Suppressor macrophage treated with lipopolysaccharide for 4 hours (primary cell): ENCODE data around the gene DMBX1.
A peak's percentile ranks its signal among the peaks of the same experiment; 100 is the strongest.

Experiments
- DNase-seq: peaks from one replicate; pipeline ENCODE4 v3.0.0-alpha.2; 2020

DMBX1 gene

GRCh38 chr1:46489638-46490405 lies at the start of gene DMBX1:
DMBX1 (plus strand) TSS chr1:46489836; CDS start chr1:46507011, 17,175 bp downstream.
- DNase-seq: peak; percentile 61

DNA sequence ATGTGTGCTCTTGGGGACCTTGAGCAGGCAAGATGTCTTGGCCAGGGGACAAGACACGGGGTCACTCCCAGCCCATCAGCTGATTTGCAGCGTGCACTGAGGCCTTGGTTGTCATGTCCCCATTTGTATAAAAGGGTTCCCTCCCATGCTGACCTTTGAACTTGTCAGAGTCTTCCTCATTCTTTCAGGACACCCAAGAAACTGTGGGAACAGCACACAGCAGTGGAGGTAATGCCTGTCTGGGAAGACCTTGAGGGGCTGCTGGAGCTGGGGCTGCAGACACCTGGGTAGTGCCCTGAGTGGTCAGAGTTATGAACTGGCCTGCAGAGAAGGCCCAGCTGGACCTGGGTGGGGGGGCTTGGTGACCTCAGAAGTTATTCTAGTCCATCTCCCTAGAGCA lies 49.2 kb upstream of the DMBX1 start:
- no peak for DNase-seq

GRCh38 chr1:46442317-46443161 lies 47.1 kb upstream of the DMBX1 start:
- DNase-seq: peak; percentile 64

DNA sequence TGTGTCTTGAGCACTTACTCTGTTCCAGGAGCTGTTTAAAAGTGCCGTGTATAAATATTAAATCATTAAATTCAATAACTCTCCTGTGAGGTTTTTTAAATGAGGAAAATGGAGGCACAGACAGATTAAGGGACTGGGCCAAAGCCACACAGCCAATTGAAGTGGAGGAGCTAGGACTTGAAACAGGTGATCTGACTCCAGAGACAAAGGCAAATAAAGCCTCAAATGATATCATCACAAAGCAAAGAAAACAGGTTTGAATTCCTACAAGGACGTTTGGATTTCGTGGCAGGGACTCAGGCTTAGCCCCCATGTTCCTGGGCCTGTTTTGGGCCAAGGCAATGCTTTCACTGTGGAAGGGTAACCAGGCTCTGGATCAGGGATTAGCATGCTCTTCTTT lies 45.2 kb upstream of the DMBX1 start:
- no peak for DNase-seq

GRCh38 chr1:46445773-46446256 lies 43.8 kb upstream of the DMBX1 start:
- no peak for DNase-seq

DNA sequence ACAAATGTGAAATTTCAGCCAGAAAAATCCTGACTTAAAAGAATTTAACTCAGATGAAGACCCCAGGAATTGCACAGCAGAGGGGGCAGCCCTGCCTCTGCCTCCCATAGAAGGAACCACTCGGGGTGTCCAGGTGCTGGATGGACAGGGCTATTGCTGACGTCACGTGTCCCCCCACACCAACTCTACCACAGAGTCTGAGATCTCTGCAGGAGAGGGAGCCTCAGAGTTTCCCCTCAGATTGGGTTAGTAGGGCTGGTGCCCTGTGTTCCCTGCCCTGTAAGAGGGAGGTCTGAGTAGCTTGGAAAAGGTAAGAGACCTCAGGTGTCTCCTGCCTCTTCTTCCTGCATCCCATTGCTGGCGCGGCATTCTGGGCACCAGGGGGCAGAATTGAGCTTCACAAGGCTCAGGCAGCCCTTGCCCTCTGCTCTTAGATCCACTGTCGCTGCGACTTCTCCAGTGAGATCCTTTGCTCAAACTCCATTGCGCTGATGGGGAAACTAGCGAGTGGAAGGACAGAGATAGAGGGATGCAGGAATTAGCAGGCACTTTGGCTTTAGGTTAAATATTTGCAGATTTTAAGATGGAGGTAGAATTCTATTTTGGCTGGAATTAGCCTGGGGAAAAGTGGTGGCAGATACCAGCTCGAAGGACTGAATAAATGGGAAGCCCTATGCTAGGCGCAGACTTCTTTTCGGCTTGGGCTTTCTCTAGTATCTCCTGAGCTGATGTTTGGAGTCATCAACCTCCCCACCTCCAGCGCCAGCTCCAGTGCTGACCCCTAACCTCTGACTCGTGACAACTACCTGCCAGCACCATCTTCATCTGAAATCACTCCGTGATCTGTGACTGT lies 42.8 kb upstream of the DMBX1 start:
- peak; percentile 80 for DNase-seq

DNA sequence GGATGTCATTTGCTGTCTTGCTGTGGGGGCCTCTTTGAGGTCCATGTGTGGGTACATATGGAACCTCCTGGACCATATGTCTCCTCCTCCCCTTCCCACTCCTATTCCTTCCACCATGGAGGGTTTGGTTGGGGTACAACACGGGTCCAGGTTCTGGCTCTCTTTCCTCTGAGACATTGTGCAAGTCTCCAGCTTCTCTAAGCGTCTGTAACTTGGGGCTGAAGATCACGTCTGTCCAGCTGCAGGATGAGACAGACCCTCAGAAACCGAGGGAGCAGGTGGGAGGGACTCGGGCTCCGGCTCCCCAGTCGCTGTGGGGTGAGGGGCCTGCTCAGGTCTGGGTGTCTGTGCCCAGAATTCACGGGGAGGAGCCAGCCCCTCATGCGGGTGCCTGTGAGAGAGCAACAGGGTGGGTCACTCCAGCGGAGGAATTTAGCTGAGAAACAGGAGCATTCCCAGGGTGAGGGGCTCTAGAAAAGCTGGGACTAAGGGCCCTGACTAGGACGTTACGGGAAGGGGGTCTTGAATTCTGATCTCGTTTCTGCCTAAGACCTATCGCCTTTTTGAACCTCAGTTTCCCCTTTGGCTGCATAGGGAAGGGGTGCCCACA lies 42.0 kb upstream of the DMBX1 start:
- no peak for DNase-seq

DNA sequence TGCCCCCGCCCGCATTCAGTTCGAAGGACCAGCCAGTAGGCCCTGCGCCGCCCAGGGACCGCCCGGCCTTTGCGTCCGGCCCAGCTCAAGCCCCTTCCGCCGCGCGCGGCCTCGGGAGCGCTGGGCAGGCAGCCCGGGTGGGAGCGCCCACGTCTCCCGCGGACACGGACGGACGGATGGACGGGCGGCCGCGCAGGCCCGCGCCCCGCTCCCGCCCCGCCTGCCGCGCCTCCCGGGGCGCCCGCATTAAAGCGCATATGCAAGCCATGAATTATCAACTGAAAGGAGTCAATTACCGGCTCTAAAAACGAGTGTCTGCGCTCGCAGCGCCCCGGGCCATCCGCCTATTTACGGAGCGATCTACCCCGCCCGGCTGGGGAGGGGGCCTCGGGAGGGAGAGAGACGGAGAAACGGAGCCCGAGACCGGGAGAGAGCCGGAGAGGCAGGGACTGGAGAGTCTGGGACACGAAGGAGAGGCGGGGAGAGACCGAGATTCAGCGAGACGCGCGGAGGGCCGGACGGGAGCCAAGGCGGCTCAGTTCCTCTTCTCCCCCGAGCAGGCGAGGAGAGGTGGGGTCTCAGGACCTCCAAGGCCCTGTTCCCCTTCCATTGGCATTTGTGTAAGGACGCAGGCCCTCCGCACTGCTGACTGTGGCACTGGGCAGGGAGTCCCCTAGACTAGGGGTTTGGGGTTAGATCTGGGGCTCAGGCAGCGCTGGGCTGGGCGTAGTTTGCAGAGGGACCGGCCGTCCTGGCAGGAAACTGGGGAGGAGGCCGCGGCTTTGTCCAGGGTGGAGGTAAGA lies 41.3 kb upstream of the DMBX1 start:
- DNase-seq: no peak

DNA sequence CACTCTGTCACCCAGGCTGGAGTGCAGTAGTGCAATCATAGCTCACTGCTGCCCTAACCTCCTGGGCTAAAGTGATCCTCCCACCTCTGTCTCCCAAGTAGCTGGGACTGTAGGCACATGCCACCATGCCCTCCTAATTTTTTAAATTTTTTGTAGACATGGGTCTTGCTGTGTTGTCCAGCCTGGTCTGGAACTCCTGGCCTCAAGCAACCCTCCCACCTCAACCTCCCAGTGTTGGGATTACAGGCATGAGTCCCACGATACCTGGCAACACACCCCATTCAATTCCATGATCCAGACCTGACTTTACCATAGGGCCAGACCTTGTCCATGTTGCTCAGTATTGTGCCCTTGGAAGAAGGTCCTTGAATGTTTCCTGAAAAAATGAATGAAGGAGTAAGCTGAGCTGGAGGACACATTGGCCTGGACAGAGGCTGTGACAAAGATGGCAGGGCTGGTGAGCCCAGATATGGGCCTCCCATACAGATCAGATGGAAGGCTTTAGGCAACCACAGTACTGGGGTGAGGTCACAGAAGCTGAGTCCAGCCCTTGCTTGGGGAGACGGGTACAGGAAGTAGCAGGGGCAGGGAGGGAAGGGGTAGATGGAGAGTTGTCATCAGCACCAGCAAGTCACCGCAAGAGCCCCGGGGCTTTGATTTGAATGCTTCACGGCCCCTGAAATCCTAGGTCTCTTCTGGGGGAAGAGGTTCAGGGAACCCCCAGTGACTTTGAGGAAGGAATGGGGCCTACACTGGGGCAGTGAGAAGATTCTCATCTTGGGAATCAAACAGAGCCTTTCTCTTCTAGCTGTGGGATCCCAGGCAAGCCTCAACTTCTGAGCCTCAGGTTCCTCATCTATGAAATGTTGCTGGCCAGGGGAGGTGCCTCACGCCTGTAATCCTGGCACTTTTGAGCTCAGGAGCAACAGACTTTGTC lies 40.1 kb upstream of the DMBX1 start:
- no peak for DNase-seq

DNA sequence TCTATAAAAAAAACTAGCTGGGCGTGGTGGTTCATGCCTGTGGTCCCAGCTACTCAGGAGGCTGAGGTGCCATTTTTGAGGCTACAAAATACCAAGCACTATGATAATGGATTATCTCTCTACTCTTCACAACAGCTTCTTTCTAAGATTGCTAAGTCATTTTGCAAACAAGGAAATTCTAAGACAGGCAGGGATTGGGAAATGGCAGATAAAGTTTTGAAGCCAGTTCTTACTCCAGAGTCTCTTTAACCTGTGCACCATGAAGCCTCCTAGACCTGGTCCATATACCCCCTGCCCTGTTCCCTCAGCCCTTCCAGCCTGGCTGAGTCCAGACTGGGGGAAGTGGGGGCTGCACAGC lies 39.5 kb upstream of the DMBX1 start:
- DNase-seq: no peak

DNA sequence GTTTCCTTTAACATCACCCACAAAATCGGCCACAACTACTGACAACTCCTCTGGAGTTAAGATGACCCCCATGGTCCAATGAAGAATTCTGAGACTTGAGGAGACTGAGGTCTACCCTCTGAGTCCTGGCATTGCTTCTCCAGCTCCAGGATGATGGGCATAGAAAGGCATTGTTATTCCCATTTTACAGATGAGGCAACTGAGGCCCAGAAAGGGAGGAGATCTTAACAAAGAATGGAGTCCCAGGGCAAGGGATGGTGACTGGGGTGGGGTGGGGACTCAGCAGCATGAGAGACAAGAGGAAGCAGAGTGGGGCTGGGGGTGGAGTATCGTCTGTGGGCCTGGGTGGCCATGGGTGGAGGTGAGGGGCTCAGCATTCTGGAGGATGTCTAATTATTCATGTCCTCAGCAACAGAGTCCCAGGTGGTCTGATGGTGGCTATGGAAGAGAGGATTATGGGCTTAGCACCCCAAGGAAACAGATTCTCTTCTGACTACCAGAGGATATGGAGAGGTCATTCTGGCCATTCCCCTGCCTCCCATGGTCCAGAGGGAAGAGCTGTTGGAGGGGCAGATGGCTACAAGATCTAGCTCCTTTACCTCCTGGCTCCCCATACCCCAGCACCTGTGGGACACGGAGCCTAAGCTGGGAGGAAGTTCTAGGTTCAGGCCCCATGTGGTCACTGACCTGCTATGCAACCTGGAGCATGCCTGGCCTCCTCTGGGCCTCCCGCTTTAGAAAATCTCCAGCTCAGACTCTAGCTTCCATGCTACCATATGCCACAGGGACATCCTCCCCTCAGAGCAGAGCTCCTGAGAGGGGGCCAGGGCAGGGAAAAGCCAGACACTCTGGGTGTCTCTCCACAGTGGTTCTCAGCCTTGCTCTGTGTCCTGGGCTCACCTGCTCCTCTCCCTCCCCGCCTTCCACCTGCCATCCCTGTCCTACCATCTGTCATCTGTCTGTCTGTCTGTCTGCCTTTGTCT lies 37.4 kb upstream of the DMBX1 start:
- DNase-seq: no peak

- no peak for DNase-seq
Measured at GRCh38 chr1:46452931-46453325, 36.7 kb upstream of the DMBX1 start.

DNA sequence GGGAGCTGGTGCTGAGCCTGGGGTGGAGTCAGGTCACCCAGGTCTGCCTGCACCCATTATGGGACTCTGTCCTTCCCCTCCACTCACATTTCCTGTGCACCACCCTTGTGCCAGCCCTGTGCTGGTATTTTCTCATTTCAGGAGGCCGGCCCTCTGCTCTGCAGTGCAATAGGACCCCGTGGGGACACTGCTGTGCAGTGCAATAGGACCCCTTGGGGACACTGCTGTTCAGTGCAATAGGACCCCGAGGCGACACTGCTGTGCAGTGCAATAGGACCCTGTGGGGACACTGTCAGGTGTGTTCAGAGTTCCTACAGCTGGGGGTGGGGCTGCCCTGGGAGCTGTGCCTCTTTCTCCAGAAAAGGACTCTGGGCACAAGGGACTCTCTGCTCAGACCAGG lies 36.2 kb upstream of the DMBX1 start:
- no peak for DNase-seq

DNA sequence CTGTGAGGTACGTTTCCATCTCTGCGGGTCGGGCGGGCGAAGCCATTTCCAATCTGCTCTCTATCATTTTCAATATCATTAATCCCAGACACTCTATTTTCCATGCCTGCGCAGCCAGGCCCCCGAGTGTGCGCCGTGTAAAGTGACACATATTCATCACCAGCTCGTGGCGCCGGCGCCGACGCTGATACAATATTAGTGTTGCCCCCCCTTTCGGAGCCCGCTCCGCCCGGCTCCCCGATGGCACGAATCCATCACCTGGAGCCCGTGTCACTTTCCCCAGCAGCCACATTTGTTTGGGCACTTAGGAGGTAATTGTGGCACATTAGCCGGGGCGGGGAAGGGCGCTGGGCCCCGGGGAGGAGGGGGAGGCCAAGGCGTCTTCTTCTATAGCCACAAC lies 33.7 kb upstream of the DMBX1 start:
- no peak for DNase-seq

GRCh38 chr1:46456411-46456963 lies 33.1 kb upstream of the DMBX1 start:
- no peak for DNase-seq

DNA sequence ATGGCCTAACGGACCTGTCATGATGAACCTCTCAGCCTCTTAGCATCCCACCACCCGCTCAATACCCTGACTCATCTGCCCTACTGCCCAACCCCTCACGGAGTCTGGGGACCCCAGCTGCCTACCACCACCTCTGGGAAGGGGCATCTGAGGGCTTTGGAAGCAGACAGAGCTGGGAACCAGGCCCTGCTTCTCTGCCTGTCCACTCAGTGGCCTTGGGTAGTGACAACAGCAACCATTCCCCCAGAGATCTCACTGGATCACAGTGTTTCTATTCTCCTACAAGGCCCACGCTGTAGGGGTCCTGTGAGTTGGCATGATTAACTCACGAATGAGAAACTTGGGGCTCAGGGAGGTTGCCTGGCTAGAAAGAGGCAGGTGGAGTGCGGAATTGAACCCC lies 32.5 kb upstream of the DMBX1 start:
- no peak for DNase-seq

DNA sequence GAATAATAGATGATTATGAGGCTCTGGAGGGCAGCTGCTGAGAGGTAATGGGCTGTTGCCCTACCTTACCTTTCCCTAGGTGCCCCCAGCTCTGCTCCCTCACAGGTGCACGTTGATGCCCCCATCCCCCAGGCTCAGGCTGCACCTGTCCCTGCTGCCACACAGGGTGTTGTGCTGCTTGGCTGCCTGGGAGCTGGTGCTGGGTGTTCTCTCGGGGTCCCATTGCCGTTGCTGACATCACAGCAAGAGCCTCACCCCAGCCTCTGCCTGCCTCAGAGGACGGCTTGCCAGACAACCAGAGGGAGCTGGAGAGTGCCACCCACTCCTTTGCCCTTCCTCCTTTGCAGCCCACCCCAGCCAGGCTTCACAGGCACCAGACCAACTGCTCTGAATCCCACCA lies 31.4 kb upstream of the DMBX1 start:
- no peak for DNase-seq

GRCh38 chr1:46458846-46459245 lies 30.8 kb upstream of the DMBX1 start:
- no peak for DNase-seq

DNA sequence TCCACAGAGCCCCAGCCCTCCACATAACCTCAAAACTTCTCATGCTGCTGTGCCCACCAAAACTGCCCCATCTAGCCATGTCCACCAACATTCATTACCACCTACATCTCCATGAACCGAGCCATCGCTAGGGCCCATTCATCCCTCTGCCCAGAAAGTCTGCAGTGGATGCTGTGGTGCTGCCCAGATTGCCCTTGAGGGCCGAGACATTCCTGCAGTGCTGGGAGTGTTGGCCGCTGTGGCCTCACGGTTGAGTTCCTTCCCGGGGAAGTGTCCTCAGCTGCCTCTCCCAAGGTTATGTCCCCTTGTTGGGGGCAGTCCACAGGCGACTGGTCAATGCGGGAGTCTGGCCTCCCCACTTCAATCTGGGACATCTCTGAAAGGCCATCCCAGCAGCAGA lies 30.3 kb upstream of the DMBX1 start:
- no peak for DNase-seq
